Eye (tissue), 1 donor: Measurements from ENCODE around the gene SPRED1.
A peak's percentile ranks its signal among the peaks of the same experiment; 100 is the strongest.

Source experiments
- DNase-seq: peaks from one replicate; pipeline ENCODE4 v3.0.0-alpha.2; 2015

SPRED1 gene

GRCh38 chr15:38369936-38370478 is 117.4 kb downstream of the SPRED1 start:
- DNase-seq: no peak

GRCh38 chr15:38373016-38373415 is 120.4 kb downstream of the SPRED1 start:
- no peak for DNase-seq

GRCh38 chr15:38374029-38374428 is 121.4 kb downstream of the SPRED1 start:
- peak; percentile 39 for DNase-seq

GRCh38 chr15:38374556-38374955 is 121.9 kb downstream of the SPRED1 start:
- no peak for DNase-seq

- DNase-seq: no peak
Measured at GRCh38 chr15:38376081-38376480, 123.4 kb downstream of the SPRED1 start.

- no peak for DNase-seq
Measured at GRCh38 chr15:38377636-38378035, 125.0 kb downstream of the SPRED1 start.

- DNase-seq: peak; percentile 19
Measured at GRCh38 chr15:38378161-38378560, 125.5 kb downstream of the SPRED1 start.

- peak; percentile 74 for DNase-seq
Measured at GRCh38 chr15:38389924-38390542, 137.4 kb downstream of the SPRED1 start.

- DNase-seq: no peak
Measured at GRCh38 chr15:38391191-38391590, 138.6 kb downstream of the SPRED1 start.

GRCh38 chr15:38398134-38398533 is 145.5 kb downstream of the SPRED1 start:
- no peak for DNase-seq

- DNase-seq: no peak
Measured at GRCh38 chr15:38401106-38401505, 148.5 kb downstream of the SPRED1 start.

GRCh38 chr15:38401701-38402100 is 149.1 kb downstream of the SPRED1 start:
- DNase-seq: no peak

GRCh38 chr15:38406436-38406835 is 153.8 kb downstream of the SPRED1 start:
- peak; percentile 12 for DNase-seq
